Sciatic nerve (tissue), 2 donors: ENCODE data around the gene CBX4. TPM values are rescaled to one million over a fixed set of nuclear protein-coding genes. Genes with fewer than 3 reads are reported as not detected.

Experiments used
- ATAC-seq: fragments of 200-7000 bp; cut with Tn5 transposase; one replicate; pipeline ENCODE4 v1.9.1; 2020; ENCODE audit warnings: mild to moderate bottlenecking, moderate library complexity
- DNase-seq: peaks from one replicate; pipeline ENCODE4 v3.0.0-alpha.2; 2020; ENCODE audit warnings: low spot score
- intact Hi-C: fragments of 100-400 bp; cut with DNase I; formaldehyde crosslinking; loops from one replicate; pipeline ENCODE4 v1.14.2; 2022
- total RNA-seq: library from RNA; stranded (reverse); fragmentation: NEBNext Ultra II Directional; extraction: Animal tissue kit (Norgen Biotek cat#: 25700); gene quantifications from one replicate; pipeline ENCODE4 v1.2.1, GENCODE V29; 2021
- donor health status: DM: no; HTN: no; CAD: no.
- donor health status: DM: no; HTN: no; CAD: no.

CBX4 gene
- total RNA-seq, 1 donor from 2014 or later = 16.8 TPM

DNA sequence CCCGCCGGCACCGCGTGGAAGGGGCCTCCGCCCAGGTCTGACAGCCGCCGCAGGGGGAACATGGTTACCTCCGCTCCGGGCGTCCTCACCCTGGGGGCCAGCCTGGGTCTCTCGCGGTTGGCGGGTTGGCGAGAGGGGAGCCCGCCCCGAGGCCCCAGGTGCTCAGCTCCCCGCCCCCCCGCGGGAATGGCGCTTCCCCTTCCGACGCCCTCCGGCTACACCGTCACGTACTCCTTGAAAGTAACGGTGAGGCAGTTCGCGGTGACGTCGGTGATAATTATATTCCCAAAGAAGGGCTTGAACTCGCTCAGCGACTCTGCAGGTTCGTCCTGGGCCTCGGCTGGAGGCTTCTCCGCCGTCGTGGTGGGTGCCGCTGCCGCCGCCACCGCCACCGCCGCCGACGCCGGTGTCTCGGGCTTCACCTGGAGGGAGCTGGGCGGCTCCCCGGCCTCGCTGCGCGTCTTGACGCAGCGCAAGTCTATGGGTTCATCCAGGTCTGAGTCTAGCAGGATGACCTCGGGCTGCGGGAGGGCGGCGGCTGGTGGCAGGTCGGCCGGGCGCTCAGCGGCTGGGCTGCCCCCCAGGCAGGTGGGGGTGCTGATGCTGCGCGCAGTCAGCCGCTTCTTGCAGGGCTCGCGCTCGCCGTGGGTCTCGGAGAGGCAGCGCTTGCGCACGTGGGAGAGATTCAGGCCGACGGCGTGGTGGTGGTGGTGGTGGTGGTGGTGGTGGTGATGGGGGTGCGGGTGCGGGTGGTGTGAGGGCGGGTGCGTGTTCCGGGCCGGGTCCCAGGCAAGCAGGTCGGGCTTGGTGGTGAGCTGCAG, 5.3 kb downstream of the CBX4 start:
- DNase-seq = no peak
- intact Hi-C loops = no loop called here
- no peak for ATAC-seq

DNA sequence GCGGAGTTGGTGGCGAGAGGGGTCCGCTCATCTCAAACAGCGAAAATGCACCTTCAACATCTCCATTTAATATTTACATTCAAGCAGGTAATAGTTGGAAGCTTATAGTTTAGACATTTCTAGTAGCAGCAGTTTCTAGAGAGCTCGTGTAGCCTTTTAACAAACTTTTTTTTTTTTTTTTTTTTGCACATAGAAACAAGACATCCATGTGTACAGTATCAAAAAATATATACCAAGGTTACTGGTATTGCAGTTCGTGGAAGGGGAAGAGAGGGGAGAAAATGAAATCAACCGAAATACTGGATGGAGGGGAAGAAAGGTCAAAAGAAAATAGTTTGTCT, 6.2 kb downstream of the CBX4 start:
- no peak for ATAC-seq
- DNase-seq = no peak
- intact Hi-C loops = no loop called here

DNA sequence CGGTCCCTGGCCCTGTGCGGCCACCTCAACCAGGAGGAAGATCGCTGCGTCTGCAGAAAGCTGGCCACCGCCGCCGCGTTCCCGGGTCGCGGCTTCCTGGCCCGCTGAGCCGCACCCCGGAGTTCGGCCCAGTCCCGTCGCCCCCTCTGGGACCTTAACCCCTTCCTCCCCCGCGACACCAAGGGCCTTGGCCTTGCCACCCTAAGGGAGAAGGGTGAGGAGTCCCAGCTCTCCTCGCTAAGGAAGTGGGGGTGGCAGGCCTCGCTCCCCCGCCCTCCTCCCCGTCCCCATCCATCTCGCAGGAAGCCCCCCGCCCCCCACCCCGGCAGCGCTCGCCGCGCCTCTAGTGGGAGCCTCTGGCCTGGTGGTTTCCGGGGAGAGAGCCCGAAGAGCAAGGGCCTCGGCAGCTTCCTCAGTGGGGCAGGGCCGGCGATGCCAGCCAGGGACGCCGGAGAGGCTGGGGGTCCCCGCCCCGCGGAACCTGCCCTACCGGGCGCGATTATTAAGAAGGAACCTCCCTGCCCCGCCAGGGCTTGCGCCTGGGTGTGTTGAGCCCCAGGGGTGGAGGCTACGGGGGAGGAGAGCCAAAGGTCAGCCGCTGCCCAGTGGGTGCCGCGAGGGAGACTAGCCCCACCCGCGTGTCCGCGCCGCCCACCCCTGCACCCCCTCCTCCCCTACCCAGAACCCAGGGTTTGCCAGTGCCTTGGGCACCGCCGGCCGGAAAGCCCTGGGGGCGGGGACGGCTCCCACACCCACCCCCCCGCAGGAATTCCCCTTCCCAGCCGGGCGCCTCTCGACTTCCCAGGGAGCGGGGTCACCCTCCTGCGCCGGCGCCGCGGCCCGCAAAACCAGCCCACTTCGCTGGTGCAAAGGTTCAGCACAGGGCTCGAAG, 6.8 kb downstream of the CBX4 start:
- no peak for DNase-seq

DNA sequence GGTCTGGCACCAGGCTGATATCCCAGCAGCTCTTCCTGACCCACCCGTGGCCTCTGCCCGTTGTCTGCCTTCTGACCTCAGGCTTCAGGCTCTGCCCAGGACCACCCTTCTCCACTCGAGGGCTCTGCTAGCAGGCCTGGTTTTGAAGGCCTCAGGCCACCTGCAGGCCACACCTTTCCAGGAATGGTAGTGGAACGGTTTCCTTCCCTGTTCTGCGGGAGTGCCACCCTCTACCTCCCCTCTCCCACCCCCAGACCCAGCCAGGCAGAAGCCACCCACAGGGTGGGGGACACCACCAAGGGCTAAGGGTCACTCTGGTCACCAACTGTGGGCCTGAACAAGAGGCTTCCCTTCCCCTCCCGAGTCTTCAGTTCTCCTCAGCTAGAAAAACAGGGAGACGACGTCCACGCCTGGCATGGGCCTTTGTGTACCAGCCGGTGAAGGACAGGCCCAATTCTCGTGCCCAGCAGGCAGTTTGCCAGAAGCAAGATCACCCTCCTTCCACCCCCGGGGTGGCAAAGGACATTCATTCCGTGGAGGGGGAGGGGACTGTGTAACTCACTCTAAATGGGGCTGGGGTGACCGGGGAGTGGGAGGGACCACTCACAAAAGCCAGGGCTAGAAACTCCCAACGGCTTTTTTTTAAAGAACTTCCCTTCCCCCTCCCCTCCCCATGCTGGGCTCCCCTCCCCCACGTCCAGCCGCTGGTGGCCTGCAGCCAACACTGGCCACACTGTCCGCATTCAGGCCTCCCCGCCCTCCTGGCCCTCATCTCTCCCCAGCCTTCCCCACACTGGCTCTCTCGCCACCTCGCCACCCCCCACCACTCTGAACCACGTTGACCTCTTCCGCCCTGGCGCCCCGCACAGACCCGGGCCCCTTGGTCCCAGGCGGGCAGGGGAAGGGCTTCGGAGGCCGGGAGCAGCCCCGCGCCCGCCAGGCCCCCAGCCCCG, 7.7 kb downstream of the CBX4 start:
- ATAC-seq = peak; percentile 82
- DNase-seq = peak; percentile 91
- intact Hi-C loops = no loop called here

More for the DNA sequence above, 6.8 kb downstream of the CBX4 start:
- peak; percentile 4 for ATAC-seq
- intact Hi-C loops = no loop called here

DNA sequence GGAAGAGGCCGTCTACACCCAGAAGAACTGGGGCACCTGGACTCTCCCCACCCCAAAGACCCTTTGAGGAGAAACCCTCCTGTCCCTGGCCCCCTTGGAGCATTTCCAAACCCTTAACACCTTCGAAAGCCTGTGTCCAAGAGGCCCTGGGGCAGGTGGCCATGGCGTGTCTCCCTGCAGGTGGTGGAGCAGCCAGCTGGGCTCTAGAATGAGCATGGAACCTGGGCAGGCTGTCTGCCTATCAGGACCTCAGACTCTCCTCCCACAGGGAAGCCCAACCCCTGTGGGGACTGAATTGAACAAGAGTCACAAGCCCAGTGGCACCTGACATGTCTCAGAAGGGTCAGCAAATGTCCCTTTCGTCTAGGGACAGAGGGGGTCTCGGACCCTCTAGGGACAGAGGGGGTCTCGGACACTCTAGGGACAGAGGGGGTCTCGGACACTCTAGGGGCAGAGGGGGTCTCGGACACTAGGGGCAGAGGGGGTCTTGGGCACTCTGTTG, 8.4 kb downstream of the CBX4 start:
- peak; percentile 8 for ATAC-seq
- intact Hi-C loops = no loop called here
- DNase-seq = no peak

DNA sequence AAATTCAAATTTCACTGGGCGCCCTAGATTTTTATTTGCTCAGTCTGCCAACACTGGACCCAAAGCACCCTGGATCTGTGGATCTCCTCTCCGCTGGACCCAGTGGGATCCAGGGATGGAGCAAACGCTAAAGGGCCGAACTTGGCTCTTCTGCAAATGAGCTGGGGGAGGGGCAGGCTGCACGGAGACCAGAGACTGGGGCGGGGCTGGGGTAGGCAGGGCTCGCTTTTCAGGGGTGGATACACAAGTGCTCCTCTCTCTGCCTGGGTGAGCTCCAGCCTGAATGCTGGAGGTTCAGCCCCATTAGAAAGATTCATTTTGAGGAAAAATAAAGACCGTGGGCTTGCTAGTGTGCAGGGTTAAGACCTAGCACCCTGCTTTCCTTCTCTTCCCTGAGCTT, 8.9 kb downstream of the CBX4 start:
- intact Hi-C loops = no loop called here
- ATAC-seq (no peak), DNase-seq (no peak)

DNA sequence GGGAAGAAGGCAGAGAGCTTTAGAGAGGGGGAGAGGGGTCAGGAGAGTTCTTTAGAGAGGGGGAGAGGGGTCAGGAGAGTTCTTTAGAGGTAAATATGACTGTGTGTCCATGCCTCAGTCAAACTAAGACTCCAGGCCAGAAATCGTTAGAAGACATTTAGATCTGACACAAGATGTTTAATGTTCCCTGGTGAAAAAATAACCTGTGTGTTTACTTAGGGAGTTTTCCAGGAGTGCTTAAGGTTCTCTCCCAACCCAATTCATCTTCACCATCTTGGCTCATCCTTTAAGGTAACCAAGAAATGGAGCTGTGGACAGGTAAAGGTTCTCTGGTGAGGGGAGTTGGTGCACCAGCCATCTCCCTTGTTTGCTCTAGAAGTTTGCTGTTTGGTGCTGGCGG, 9.8 kb downstream of the CBX4 start:
- ATAC-seq = no peak

DNA sequence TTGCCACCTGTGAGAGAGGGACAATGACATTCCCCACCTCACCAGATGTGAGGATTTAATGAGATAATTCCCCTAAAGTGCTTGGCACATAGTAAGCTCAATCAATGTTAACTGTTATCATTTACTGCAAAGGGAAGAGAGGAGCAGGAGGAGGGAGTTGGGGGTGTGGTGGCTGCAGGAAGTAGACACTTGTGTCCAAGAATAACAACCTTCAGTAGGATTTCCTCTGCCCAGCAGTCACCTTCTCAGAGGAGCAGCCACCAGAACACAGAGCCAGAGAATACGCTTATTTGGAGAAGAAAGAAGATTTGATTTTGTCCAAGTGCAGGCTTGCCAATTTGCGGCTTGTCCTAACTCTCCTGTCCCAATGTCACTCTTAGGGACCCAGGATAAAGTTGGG, 10.2 kb downstream of the CBX4 start:
- ATAC-seq = no peak
- DNase-seq = no peak
- intact Hi-C loops = no loop called here

More for the DNA sequence above, 9.8 kb downstream of the CBX4 start:
- intact Hi-C loops = no loop called here
- no peak for DNase-seq

DNA sequence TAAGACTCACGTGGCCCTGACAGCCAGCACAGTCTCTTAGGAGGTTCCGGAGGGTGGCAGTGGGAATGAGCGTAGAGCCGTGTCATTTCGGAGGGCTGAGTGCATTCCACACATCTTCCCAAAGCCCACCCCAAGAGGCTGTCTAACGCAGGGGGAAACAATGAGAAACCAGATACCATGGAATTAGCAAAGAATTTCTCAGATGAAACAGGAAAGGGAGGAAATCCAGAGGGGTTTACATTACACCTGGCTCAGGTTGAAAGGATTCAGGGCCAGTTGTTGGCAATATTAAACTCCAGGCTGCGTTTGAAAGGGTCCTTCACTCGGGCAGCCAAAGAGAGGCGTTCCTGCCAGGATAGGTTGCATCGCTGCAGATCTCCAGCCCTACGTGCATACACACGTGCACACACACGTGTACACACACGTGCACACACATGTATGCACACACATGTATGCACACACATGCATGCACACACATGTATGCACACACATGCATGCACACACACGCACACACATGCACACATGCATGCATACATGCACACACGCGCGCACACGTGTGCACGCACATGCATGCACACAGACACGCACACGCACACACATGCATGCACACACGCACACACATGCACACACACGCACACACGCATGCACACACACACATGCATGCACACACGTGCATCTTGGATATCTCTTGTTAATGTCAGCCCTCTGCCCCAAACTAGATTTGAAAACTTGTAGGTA, 12.2 kb downstream of the CBX4 start:
- intact Hi-C loops = no loop called here
- ATAC-seq (no peak), DNase-seq (no peak)

DNA sequence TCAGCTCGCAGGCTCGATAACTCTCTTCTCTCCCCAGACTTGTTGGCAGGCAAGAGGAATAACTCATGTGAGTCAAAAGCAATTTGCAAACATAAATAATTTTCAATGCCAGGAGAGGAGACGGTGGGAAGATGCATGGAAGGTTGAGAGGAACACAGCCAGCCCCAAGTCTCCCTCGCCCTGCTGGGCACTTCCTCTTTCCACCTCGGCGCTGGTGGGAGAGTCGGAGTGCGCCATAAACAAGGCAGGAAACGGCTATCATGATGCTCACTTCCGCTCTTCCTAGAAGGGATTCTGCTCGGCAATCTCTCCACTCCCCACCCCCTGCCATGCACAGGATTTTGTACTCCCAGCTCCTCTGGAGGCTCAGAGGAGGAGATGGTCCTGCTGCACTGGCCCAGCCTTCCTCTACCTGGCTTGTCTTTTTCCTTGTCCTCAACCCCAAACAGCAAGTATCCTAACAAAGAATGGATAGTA, 13.0 kb downstream of the CBX4 start:
- ATAC-seq (no peak), DNase-seq (no peak)
- intact Hi-C loops = no loop called here

DNA sequence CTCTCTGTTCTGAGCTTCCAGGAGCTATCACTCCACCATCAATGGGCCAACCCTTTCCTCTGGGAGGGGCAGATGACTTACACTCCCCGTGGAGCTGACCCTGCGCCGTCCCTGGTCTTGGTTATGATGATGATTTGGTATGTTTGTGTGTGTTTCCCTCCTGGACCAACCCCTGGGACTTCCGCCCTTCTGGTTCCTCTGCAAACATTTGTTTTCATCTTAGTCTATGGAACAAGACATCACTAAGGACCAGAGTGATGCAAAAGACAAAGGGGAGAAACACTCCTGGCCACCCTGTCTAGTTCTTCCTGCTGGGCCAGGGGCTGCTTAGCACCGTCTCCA, 13.7 kb downstream of the CBX4 start:
- no peak for ATAC-seq
- intact Hi-C loops = no loop called here
- DNase-seq = no peak

DNA sequence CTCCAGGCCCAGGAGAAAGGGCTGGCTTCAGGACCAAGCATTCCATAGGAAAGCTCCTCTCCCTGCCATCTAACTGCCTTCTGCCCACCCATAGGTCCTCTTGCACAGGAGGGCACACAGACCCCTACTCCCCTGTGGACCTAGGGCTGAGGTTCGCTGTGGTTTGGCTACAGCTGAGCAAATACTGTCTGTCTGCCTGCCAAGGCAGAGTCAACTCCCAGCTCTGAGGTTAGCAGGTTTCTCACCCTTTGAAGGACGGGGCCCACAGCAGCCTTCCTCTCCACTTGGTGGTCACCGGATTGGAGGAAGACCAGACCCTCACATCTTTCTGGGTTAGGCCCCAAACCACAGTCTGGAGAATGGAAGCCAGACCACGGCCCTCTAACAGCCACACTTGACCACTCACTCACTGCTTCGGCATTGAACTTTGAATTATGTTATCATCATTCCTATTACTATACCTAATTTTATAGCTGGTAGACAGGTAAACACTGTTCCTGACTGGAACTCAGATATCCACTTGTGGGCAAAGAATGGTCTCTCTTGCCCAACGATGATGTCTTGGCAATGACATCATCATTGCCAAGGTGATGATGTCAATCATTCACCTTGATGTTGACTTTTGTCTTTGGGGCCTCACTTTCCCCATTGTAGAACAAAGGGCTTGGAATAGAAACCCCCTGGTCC, 14.2 kb downstream of the CBX4 start:
- ATAC-seq (no peak), DNase-seq (no peak)
- intact Hi-C loops = no loop called here

DNA sequence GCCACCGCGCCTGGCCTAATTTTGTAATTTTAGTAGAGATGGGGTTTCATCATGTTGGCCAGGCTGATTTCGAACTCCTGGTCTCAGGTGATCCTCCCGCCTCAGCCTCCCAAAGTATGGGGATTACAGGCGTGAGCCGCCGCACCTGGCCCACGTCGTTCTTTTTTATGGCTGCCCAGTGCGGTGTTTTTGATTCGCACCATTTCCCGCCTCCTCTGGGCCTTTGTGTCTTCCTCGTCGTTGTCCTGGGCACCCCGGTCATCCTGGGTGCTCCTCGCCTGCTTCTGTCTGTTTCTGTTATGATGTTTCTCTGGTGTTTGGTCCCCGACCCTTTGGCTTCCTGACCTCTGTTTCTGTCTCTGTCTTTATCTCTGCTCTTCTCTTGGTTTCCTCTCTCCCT, 15.0 kb downstream of the CBX4 start:
- intact Hi-C loops = no loop called here
- DNase-seq (no peak), ATAC-seq (no peak)

DNA sequence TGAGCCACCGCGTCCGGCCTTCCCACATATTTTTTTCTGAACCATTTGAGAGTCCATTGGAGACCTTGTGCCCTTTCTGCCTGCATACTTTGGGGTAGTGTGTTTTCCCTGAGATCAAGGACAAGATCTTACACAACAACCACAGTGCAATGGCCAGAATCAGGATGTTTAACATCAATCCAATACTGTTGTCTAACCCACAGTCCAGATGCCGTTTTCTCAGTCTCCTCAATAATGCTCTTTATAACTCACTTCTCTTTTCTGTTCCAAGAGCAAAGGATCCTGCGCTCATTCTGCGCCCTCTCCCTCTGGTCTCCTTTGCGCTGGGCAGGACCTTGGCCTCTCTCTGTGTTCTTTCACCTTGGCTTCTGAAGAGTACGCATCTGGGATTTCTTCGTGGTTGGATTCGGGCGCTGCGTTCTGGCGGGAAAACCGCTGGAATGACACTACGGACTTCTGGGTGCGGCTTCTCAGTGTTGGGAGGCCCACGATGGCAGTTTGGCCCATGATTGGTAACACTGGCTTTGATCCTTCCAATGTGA, 16.6 kb downstream of the CBX4 start:
- intact Hi-C loops = no loop called here
- ATAC-seq (no peak), DNase-seq (no peak)

DNA sequence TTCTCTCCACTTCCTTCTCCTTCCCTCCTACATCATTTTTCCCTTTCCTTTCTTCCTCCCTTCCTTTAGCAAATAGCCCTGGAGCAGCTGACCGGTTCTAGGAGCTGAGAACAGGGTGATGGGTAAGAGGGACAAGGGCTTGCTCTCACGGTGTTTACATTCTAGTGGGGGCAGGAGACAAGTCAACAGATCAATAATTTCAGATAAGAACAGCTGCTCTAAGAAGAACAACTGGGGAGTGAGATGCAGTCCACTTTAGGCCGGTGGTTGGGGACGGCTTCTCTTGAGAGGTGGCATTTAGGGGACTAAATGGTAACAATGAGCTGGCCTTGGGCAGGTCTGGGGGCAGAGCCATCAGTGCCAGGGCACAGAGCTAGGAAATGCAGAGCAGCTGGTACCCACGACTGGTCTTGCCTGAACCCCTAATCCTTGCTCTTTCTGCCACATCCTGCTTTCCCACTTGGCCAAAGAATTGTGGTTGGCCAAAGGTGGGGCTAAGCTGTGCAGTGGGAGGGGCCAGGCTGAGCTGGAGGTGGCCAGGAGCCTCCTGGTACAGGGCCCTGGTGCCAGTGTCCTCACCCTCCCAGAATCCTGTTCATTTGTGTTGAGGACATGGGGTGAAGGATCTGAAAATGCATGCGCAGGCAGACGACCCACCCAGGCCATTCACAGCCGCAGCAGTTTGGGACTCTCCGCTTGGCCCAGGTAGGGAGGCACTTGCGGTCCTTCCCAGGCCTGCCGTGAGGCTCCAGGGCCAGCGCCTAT, 17.7 kb downstream of the CBX4 start:
- intact Hi-C loops = no loop called here
- ATAC-seq (no peak), DNase-seq (no peak)

DNA sequence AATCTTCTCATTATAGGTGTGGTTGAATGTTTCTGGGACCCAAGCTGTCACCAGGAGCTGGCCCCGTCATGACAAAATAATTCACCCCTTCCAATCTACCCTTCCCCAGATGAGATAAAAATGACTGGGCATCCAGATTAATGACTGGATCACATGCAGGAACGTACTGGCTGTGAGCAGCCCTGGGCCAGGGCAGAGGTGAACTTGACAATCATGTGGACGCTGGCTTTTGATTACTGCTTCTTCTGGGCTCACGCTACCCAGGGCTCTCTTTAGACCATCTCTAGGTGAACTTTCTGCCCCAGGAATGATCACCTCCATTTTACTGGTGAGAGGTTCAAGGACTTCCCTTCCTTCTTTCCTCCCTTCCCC, 18.3 kb downstream of the CBX4 start:
- intact Hi-C loops = no loop called here
- ATAC-seq = no peak
- no peak for DNase-seq
